ENCODE data around the gene BRD1. TPM values are rescaled to one million over a fixed set of nuclear protein-coding genes. Genes with fewer than 3 reads are reported as not detected.

The BRD1 gene
- polyA plus RNA-seq, 1 experiment: 4.6 TPM

GRCh38 chr22:49801391-49802060 is 26.1 kb downstream of the BRD1 start:
- POLR2A ChIA-PET: no interaction called here
- no peak overlapping the region for H3K4me3 ChIP-seq (ENCODE audit: low read depth, low read length)
- CTCF ChIA-PET: no interaction called here
- DNase-seq (ENCODE audit: low read depth, low spot score): no peak
- no peak overlapping the region for H3K27ac ChIP-seq (ENCODE audit: low read depth, low read length)
- no peaks in the 10 kb centered on the region for H3K9me3 ChIP-seq (ENCODE audit: control insufficient read depth, insufficient read depth, low read length)
- no peaks in the 10 kb centered on the region for H3K27me3 ChIP-seq (ENCODE audit: control insufficient read depth, insufficient read depth, low read length)
- TF ChIP-seq CTCF (IDR thresholded peaks at IDR 0.05; ENCODE audit: low read depth, low read length): no peak

GRCh38 chr22:49800408-49801238 is 27.1 kb downstream of the BRD1 start:
- H3K27ac ChIP-seq (ENCODE audit: low read depth, low read length): no peak overlapping the region
- H3K9me3 ChIP-seq (ENCODE audit: control insufficient read depth, insufficient read depth, low read length): no peaks in the 10 kb centered on the region
- ChIA-PET CTCF (no interaction called here), POLR2A (no interaction called here)
- no peak for DNase-seq (ENCODE audit: low read depth, low spot score)
- no peak overlapping the region for H3K4me3 ChIP-seq (ENCODE audit: low read depth, low read length)
- H3K27me3 ChIP-seq (ENCODE audit: control insufficient read depth, insufficient read depth, low read length): no peaks in the 10 kb centered on the region
- TF ChIP-seq CTCF (IDR thresholded peaks at IDR 0.05; ENCODE audit: low read depth, low read length): no peak

- Histone ChIP-seq H3K27ac (ENCODE audit: low read depth, low read length) (no peak overlapping the region), H3K9me3 (ENCODE audit: control insufficient read depth, insufficient read depth, low read length) (no peaks in the 10 kb centered on the region), H3K27me3 (ENCODE audit: control insufficient read depth, insufficient read depth, low read length) (no peaks in the 10 kb centered on the region), H3K4me3 (ENCODE audit: low read depth, low read length) (no peak overlapping the region)
- ChIA-PET CTCF (no interaction called here), POLR2A (no interaction called here)
- DNase-seq (ENCODE audit: low read depth, low spot score): no peak
- TF ChIP-seq CTCF (IDR thresholded peaks at IDR 0.05; ENCODE audit: low read depth, low read length): no peak
Observed at GRCh38 chr22:49799431-49800075, 28.1 kb downstream of the BRD1 start.

- Histone ChIP-seq H3K4me3 (ENCODE audit: low read depth, low read length) (no peak overlapping the region), H3K9me3 (ENCODE audit: control insufficient read depth, insufficient read depth, low read length) (no peaks in the 10 kb centered on the region; the same call in 1 of the 2 replicates), H3K27ac (ENCODE audit: low read depth, low read length) (no peak overlapping the region), H3K27me3 (ENCODE audit: control insufficient read depth, insufficient read depth, low read length) (no peaks in the 10 kb centered on the region)
- ChIA-PET POLR2A (no interaction called here), CTCF (no interaction called here)
- no peak for DNase-seq (ENCODE audit: low read depth, low spot score)
- no peak for TF ChIP-seq CTCF (IDR thresholded peaks at IDR 0.05; ENCODE audit: low read depth, low read length)
Observed at GRCh38 chr22:49798486-49799151, 29.1 kb downstream of the BRD1 start.
